ENCODE data around the gene ROPN1L.
A peak's percentile ranks its signal among the peaks of the same experiment; 100 is the strongest.

The ROPN1L gene

DNA sequence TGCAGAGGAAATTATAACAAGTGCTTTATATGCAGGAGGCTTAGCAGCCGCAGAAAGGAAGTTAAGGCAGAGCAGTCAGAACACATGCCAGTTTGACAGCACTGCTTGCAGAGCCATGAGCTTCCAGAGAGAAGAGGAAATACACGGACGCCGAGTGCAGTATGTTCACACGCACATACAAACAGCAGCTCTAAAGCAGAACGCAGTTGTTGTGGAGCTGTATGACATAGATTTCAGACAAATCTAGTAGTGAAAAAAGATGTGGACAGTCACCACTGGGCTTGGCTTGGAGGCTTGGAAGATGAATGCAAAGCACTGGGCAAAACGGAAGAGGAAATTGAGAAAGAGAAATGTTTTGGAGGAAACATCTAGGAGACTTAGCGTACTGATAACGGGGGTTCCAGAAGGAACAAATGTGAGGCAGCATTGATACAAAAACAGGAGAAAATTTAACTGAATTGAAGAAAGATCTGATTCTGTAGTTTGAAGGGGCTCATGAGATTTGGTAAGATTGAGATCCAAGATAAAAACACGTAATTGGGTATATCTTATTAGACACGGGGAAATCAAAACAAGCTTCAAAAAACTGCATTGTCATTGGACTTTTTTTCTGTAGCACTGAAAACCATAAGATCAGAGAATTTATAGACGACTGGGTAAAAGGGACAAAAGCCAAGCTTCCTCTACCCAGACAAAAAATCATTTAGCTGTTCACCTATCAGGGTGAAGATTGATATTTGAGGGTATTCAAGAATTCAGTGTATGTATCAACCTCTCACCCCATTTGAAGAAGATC, 19.6 kb upstream of the ROPN1L start:
- H3K4me1 ChIP-seq: no peaks in the 10 kb centered on the region
- H3K36me3 ChIP-seq: peaks cover 52 to 90% (median 62%) of the 10 kb centered on the region in 3 donors
- no peak overlapping the region for H3K4me3 ChIP-seq
- no peaks in the 10 kb centered on the region for H3K9me3 ChIP-seq
- intact Hi-C loops (cut with DNase I; ENCODE audit: low total_unique reads): loop anchor here (10.0 kb wide), 1 partner anchor 137 kb away; no protein-coding TSS in a partner anchor
- DNase-seq: no peak
- TF ChIP-seq, protein P1, sequence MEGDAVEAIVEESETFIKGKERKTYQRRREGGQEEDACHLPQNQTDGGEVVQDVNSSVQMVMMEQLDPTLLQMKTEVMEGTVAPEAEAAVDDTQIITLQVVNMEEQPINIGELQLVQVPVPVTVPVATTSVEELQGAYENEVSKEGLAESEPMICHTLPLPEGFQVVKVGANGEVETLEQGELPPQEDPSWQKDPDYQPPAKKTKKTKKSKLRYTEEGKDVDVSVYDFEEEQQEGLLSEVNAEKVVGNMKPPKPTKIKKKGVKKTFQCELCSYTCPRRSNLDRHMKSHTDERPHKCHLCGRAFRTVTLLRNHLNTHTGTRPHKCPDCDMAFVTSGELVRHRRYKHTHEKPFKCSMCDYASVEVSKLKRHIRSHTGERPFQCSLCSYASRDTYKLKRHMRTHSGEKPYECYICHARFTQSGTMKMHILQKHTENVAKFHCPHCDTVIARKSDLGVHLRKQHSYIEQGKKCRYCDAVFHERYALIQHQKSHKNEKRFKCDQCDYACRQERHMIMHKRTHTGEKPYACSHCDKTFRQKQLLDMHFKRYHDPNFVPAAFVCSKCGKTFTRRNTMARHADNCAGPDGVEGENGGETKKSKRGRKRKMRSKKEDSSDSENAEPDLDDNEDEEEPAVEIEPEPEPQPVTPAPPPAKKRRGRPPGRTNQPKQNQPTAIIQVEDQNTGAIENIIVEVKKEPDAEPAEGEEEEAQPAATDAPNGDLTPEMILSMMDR (IDR thresholded peaks at IDR 0.05): no peak
- no peaks in the 10 kb centered on the region for H3K27me3 ChIP-seq
- no peak overlapping the region for H3K27ac ChIP-seq

DNA sequence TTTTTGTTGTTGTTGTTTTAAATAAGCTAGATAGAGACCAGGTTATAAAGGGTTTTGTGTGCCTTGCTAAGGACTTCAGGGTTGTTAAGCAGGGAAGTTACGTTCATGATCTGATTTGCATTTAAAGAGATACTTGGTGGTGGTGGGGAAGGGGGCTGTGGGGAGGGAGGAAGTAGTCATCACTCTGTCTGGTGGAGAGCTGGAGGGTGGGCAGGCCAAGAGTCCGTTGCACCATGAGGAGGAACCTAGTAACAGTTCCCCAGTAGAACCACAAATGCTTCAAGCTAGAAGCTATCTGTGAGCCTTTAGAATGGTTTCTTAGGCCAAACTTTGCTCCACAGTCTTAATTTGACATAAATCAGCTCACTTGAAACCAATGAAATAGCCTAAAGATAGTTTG, 18.7 kb upstream of the ROPN1L start:
- Histone ChIP-seq H3K4me1 (no peaks in the 10 kb centered on the region), H3K9me3 (no peaks in the 10 kb centered on the region), H3K27me3 (no peaks in the 10 kb centered on the region), H3K4me3 (no peak overlapping the region), H3K27ac (no peak overlapping the region), H3K36me3 (peaks cover 46 to 90% (median 62%) of the 10 kb centered on the region in 3 donors)
- no peak for DNase-seq
- TF ChIP-seq, protein P1 (IDR thresholded peaks at IDR 0.05): no peak
- intact Hi-C loops (cut with DNase I; ENCODE audit: low total_unique reads): loop anchor here (10.0 kb wide), 1 partner anchor 138 kb away; no protein-coding TSS in a partner anchor

DNA sequence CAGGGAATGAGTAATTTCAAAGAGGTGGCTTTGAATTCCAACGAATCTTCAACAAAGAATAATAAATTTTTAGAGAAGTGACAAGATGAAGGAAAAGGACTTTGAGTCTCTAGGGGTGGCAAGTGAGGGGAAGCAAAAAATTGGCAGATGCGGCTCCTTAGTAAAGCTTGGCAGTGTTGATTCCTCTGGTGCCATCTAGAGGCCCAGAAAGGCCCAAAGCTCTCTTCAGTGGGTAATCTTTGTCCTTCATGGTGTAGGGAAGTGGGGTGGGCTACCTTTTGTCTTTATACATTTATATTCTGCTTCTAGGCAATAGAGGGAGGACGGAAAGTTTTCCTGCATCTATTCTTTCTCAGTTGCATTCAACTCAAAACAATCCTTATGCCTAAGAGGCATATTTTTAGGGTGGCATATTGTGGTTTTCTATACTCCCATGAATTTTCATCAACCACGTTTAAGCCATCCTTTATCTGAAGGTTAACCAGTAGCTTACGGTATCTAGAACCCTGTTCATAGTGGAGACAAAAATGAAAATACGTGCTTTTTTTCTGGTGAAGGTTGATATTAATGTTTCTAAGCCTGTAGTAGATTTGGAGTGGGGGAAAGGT, 17.5 kb upstream of the ROPN1L start:
- Histone ChIP-seq H3K27me3 (no peaks in the 10 kb centered on the region), H3K27ac (no peak overlapping the region), H3K9me3 (no peaks in the 10 kb centered on the region), H3K36me3 (peaks cover 38 to 88% (median 54%) of the 10 kb centered on the region in 3 donors), H3K4me1 (no peaks in the 10 kb centered on the region), H3K4me3 (no peak overlapping the region)
- intact Hi-C loops (cut with DNase I; ENCODE audit: low total_unique reads): loop anchor here (10.0 kb wide), 1 partner anchor 139 kb away; no protein-coding TSS in a partner anchor
- TF ChIP-seq, protein P1 (IDR thresholded peaks at IDR 0.05): peak; percentile 11 to 31
- no peak for DNase-seq

DNA sequence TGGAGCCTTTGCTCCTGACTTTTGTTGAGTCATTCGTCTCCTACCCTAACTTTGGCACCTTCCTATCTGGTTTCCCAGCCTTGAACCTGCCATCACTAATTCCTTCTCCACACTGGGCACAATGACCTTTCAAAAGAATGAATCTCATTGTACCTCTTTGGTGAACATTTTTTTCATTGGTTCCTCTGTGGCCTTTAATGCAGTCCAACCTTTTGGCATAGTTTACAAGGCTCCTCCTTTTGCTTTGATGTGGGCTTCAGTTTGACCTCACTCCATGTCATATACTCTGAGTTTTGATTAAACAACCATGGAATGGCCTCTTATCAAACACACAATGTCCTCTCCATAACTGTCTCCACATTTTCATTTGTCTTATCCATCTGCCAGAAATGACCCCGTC, 14.5 kb upstream of the ROPN1L start:
- peaks cover 47 to 88% (median 54%) of the 10 kb centered on the region in 3 donors for H3K36me3 ChIP-seq
- intact Hi-C loops (cut with DNase I; ENCODE audit: low total_unique reads): loop anchor here (10.0 kb wide), 1 partner anchor 142 kb away; no protein-coding TSS in a partner anchor

GRCh38 chr5:10427978-10428377, 13.7 kb upstream of the ROPN1L start:
- DNase-seq: no peak
- Histone ChIP-seq H3K9me3 (no peaks in the 10 kb centered on the region), H3K27me3 (no peaks in the 10 kb centered on the region), H3K27ac (no peak overlapping the region), H3K4me1 (no peaks in the 10 kb centered on the region), H3K36me3 (peaks cover 47 to 91% (median 55%) of the 10 kb centered on the region in 3 donors), H3K4me3 (no peak overlapping the region)
- TF ChIP-seq, protein P1 (IDR thresholded peaks at IDR 0.05): no peak
- intact Hi-C loops (cut with DNase I; ENCODE audit: low total_unique reads): loop anchor here (10.0 kb wide), 1 partner anchor 143 kb away; no protein-coding TSS in a partner anchor

More for the DNA sequence above, 14.5 kb upstream of the ROPN1L start:
- H3K9me3 ChIP-seq: no peaks in the 10 kb centered on the region
- no peak overlapping the region for H3K27ac ChIP-seq
- TF ChIP-seq, protein P1 (IDR thresholded peaks at IDR 0.05): no peak
- H3K27me3 ChIP-seq: no peaks in the 10 kb centered on the region
- no peak for DNase-seq
- no peaks in the 10 kb centered on the region for H3K4me1 ChIP-seq
- no peak overlapping the region for H3K4me3 ChIP-seq

All from tibial artery (tissue), 4 donors.